Mesenchymal stem cell (in vitro differentiated cells and primary cell): ENCODE results near the gene CNOT4.
A peak's percentile ranks its signal among the peaks of the same experiment; 100 is the strongest.

Experiments
- DNase-seq: peaks from one replicate; pipeline ENCODE4 v3.0.0-alpha.2; 2013
- H2AFZ ChIP-seq: one replicate; pipeline ENCODE4 v1.6.1; 2013; ENCODE audit warnings: low read depth, mild to moderate bottlenecking, control low read depth, inconsistent platforms, low read length, moderate library complexity
- H2AK5ac ChIP-seq: 2 replicates; pipeline ENCODE4 v1.6.1; 2013; ENCODE audit warnings: low read length, moderate library complexity, mild to moderate bottlenecking, inconsistent platforms; ENCODE audit not compliant: severe bottlenecking
- H2BK120ac ChIP-seq: one replicate; pipeline ENCODE4 v1.6.1; 2013; ENCODE audit warnings: low read depth, mild to moderate bottlenecking, inconsistent platforms, low read length, moderate library complexity
- H2BK12ac ChIP-seq, 2 experiments: one replicate each; pipeline ENCODE4 v1.6.1; 2013; ENCODE audit warnings: inconsistent platforms in 2 of 2, low read length in 2 of 2, mild to moderate bottlenecking in 2 of 2, moderate library complexity in 2 of 2, control low read depth in 1 of 2
- H2BK15ac ChIP-seq: one replicate; pipeline ENCODE4 v1.6.1; 2013; ENCODE audit warnings: mild to moderate bottlenecking, low read depth, inconsistent platforms; ENCODE audit not compliant: poor library complexity, severe bottlenecking
- H2BK5ac ChIP-seq: 2 replicates; pipeline ENCODE4 v1.6.1; 2013; ENCODE audit warnings: low read depth, mild to moderate bottlenecking, low read length, control low read depth, inconsistent platforms; ENCODE audit not compliant: poor library complexity, severe bottlenecking
- H3K14ac ChIP-seq, 2 experiments: one replicate each; pipeline ENCODE4 v1.6.1; 2013; ENCODE audit warnings: inconsistent platforms in 2 of 2, low read length in 2 of 2, control low read depth in 1 of 2, mild to moderate bottlenecking in 1 of 2, moderate library complexity in 1 of 2
- H3K18ac ChIP-seq, 2 experiments: one replicate each; pipeline ENCODE4 v1.6.1; 2013; ENCODE audit warnings: inconsistent platforms in 2 of 2, low read length in 2 of 2, control low read depth in 1 of 2, low read depth in 1 of 2, mild to moderate bottlenecking in 1 of 2
- H3K23ac ChIP-seq, 2 experiments: one replicate each; pipeline ENCODE4 v1.6.1; 2013; ENCODE audit warnings: inconsistent platforms in 2 of 2, low read length in 2 of 2, mild to moderate bottlenecking in 2 of 2, moderate library complexity in 2 of 2, control low read depth in 1 of 2
- H3K27ac ChIP-seq: 2 replicates; pipeline ENCODE4 v1.5.1; 2013; ENCODE audit warnings: mild to moderate bottlenecking, moderate library complexity, low read length, control low read depth, inconsistent platforms; ENCODE audit not compliant: poor library complexity, severe bottlenecking
- H3K27me3 ChIP-seq, 2 experiments: 2 replicates each; pipeline versions ENCODE4 v1.6.1 to v1.7.0; 2013; ENCODE audit warnings: low read length in 2 of 2, mild to moderate bottlenecking in 2 of 2, moderate library complexity in 2 of 2, control low read depth in 1 of 2, inconsistent platforms in 1 of 2; ENCODE audit not compliant: control insufficient read depth in 1 of 2, insufficient read depth in 1 of 2
- H3K36me3 ChIP-seq, 2 experiments: 2 replicates each; pipeline versions ENCODE4 v1.6.1 to v1.7.0; 2013; ENCODE audit warnings: low read length in 2 of 2, control low read depth in 1 of 2, inconsistent platforms in 1 of 2, low read depth in 1 of 2, mild to moderate bottlenecking in 1 of 2; ENCODE audit not compliant: insufficient read depth in 2 of 2, control insufficient read depth in 1 of 2
- H3K4ac ChIP-seq, 2 experiments: one replicate each; pipeline ENCODE4 v1.6.1; 2013; ENCODE audit warnings: inconsistent platforms in 2 of 2, low read length in 2 of 2, mild to moderate bottlenecking in 2 of 2, moderate library complexity in 2 of 2, control low read depth in 1 of 2, low read depth in 1 of 2
- H3K4me1 ChIP-seq: 2 replicates; pipeline ENCODE4 v1.6.1; 2013; ENCODE audit warnings: low read depth, low read length, control low read depth; ENCODE audit not compliant: control insufficient read depth, insufficient read depth
- H3K4me2 ChIP-seq: 2 replicates; pipeline ENCODE4 v1.6.1; 2013; ENCODE audit warnings: low read length, mild to moderate bottlenecking, inconsistent platforms; ENCODE audit not compliant: poor library complexity, severe bottlenecking
- H3K4me3 ChIP-seq, 2 experiments: 2 replicates each; pipeline versions ENCODE4 v1.5.1 to v1.7.0; 2013; ENCODE audit warnings: low read length in 2 of 2, mild to moderate bottlenecking in 2 of 2, control low read depth in 1 of 2, low read depth in 1 of 2; ENCODE audit not compliant: insufficient read depth in 1 of 2
- H3K79me1 ChIP-seq: replicated peaks from 2 replicates; pipeline ENCODE4 v1.6.1; 2013; ENCODE audit warnings: mild to moderate bottlenecking, control low read depth, low read length, inconsistent platforms; ENCODE audit not compliant: poor library complexity, severe bottlenecking
- H3K9ac ChIP-seq: 2 replicates; pipeline ENCODE4 v1.7.0; 2013; ENCODE audit warnings: mild to moderate bottlenecking, low read length, moderate library complexity
- H3K9me3 ChIP-seq: 2 replicates; pipeline ENCODE4 v1.7.0; 2013; ENCODE audit warnings: mild to moderate bottlenecking, low read length; ENCODE audit not compliant: control insufficient read depth
- H4K8ac ChIP-seq: one replicate; pipeline ENCODE4 v1.6.1; 2013; ENCODE audit warnings: inconsistent platforms, mild to moderate bottlenecking, low read length, moderate library complexity
- H4K91ac ChIP-seq: one replicate; pipeline ENCODE4 v1.6.1; 2013; ENCODE audit warnings: mild to moderate bottlenecking, low read length, inconsistent platforms
- WGBS: methylation state at CpG from one replicate; pipeline ENCODE4 v1.1.7; 2013; ENCODE audit warnings: mixed read lengths; 5-methylcytosine and 5-hydroxymethylcytosine counted together

The CNOT4 gene

GRCh38 chr7:135557455-135558336, 47.8 kb upstream of the CNOT4 start, which contains the start of gene NUP205:
TSS of gene NUP205 (plus strand) at chr7:135557917. CDS start at chr7:135557945, 28 bp downstream.
- Histone ChIP-seq H2BK15ac (no peak within 1 kb of the TSS), H4K8ac (peak within 1 kb of the TSS; percentile 95), H3K36me3 (no peaks in the 10 kb centered on the region), H3K23ac (no peak within 1 kb of the TSS), H3K27me3 (no peaks in the 10 kb centered on the region), H3K4me2 (peak within 1 kb of the TSS; percentile 64), H2BK120ac (peak within 1 kb of the TSS; percentile 43), H3K9ac (peak within 1 kb of the TSS; percentile 98), H2BK5ac (peak within 1 kb of the TSS; percentile 39), H4K91ac (peak within 1 kb of the TSS; percentile 78), H3K9me3 (no peaks in the 10 kb centered on the region), H3K4me3 (peak within 1 kb of the TSS; percentile 91 to 99), H2AFZ (peak within 1 kb of the TSS; percentile 66), H3K4ac (peak within 1 kb of the TSS; percentile 40 to 60), H3K79me1 (peaks cover 3% of the 10 kb centered on the region), H3K18ac (peak within 1 kb of the TSS; percentile 82 to 87), H2AK5ac (no peak within 1 kb of the TSS), H2BK12ac (peak within 1 kb of the TSS in 1 of 2 experiments; percentile 34), H3K4me1 (peaks cover 5% of the 10 kb centered on the region), H3K14ac (peak within 1 kb of the TSS; percentile 45 to 97), H3K27ac (peak within 1 kb of the TSS; percentile 90)
- DNase-seq = peak; percentile 89
- under 1% methylated on average over 35 of the region's 38 CpGs for WGBS

GRCh38 chr7:135553346-135553745, 43.4 kb upstream of the CNOT4 start:
- Histone ChIP-seq H3K27me3 (peaks cover 0 to 4% of the 10 kb centered on the region in 2 experiments), H3K14ac (no peak overlapping the region), H3K36me3 (no peaks in the 10 kb centered on the region), H3K9ac (no peak overlapping the region), H3K9me3 (no peaks in the 10 kb centered on the region), H3K4me1 (no peaks in the 10 kb centered on the region), H4K8ac (no peak overlapping the region), H3K23ac (no peak overlapping the region), H2BK12ac (no peak overlapping the region), H2AK5ac (no peak overlapping the region), H2BK5ac (no peak overlapping the region), H3K79me1 (no peaks in the 10 kb centered on the region), H2AFZ (no peak overlapping the region), H3K4me2 (no peak overlapping the region), H3K18ac (no peak overlapping the region), H3K4me3 (no peak overlapping the region), H3K4ac (no peak overlapping the region), H2BK15ac (no peak overlapping the region), H3K27ac (no peak overlapping the region), H4K91ac (no peak overlapping the region), H2BK120ac (no peak overlapping the region)
- DNase-seq = no peak
- WGBS = 83% methylated on average over 3 of the region's 3 CpGs

DNA sequence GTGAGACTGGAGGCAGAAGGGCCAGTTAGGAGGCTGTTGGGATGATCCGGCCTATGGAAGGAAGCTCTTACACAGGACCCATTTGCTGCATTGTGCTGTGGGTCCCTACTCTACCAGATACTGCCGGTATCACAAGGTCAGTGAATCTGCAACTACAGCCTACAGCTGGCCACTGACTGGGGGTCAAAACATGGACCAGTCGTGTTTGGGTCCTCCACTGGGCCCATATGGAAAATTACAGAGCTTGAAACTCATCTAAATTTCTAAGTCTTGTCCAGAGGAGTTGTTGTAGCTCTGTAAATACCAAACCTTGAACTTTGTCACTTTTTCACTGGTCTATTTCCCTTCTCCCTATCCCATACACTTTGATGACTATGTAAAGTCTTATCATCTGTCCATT, 42.2 kb upstream of the CNOT4 start:
- no peak overlapping the region for H4K91ac ChIP-seq
- H2BK12ac ChIP-seq = no peak overlapping the region
- DNase-seq = no peak
- no peak overlapping the region for H2AK5ac ChIP-seq
- no peak overlapping the region for H2BK120ac ChIP-seq
- no peak overlapping the region for H3K9ac ChIP-seq
- H3K4ac ChIP-seq = no peak overlapping the region
- H2BK5ac ChIP-seq = no peak overlapping the region
- no peak overlapping the region for H2BK15ac ChIP-seq
- H3K14ac ChIP-seq = no peak overlapping the region
- H3K27me3 ChIP-seq = peaks cover 0 to 4% of the 10 kb centered on the region in 2 experiments
- no peaks in the 10 kb centered on the region for H3K36me3 ChIP-seq
- no peak overlapping the region for H3K4me2 ChIP-seq
- no peak overlapping the region for H2AFZ ChIP-seq
- H3K27ac ChIP-seq = no peak overlapping the region
- no peak overlapping the region for H3K23ac ChIP-seq
- no peak overlapping the region for H3K18ac ChIP-seq
- H3K9me3 ChIP-seq = no peaks in the 10 kb centered on the region
- H3K4me3 ChIP-seq = no peak overlapping the region
- H3K4me1 ChIP-seq = no peaks in the 10 kb centered on the region
- no peaks in the 10 kb centered on the region for H3K79me1 ChIP-seq
- H4K8ac ChIP-seq = no peak overlapping the region
- 45% methylated on average over 3 of the region's 3 CpGs for WGBS

DNA sequence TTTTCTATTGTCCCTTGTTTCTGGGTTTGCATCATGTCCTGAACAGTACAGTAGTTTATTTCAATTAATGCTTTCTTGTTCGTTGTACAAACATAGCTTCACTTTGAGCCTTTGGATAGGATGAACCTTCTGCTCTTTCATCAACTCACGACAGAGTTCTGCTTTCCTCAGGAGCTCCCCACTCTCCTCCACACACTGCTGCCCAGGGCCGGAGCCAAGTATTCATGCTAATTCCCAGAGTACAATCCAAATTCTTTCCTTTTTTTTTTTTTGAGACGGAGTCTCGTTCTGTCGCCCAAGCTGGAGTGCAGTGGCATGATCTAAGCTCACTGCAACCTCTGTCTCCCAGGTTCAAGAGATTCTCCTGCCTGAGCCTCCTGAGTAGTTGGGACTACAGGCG, 40.3 kb upstream of the CNOT4 start:
- Histone ChIP-seq H3K79me1 (no peaks in the 10 kb centered on the region), H3K9ac (no peak overlapping the region), H3K4ac (no peak overlapping the region), H3K27me3 (peaks cover 0 to 4% of the 10 kb centered on the region in 2 experiments), H4K91ac (no peak overlapping the region), H3K18ac (no peak overlapping the region), H3K27ac (no peak overlapping the region), H3K4me1 (no peaks in the 10 kb centered on the region), H2BK5ac (no peak overlapping the region), H3K14ac (no peak overlapping the region), H2BK12ac (no peak overlapping the region), H3K4me3 (no peak overlapping the region), H4K8ac (no peak overlapping the region), H2BK15ac (no peak overlapping the region), H3K36me3 (no peaks in the 10 kb centered on the region), H3K4me2 (no peak overlapping the region), H3K9me3 (no peaks in the 10 kb centered on the region), H2BK120ac (no peak overlapping the region), H3K23ac (no peak overlapping the region), H2AFZ (no peak overlapping the region), H2AK5ac (no peak overlapping the region)
- 89% methylated on average over 7 of the region's 7 CpGs for WGBS
- no peak for DNase-seq
